Measurements from ENCODE around the gene PKIB. TPM values are rescaled to one million over a fixed set of nuclear protein-coding genes. Genes with fewer than 3 reads are reported as not detected.
"Not testable (repeated sequence)": the region's sequence is repeated elsewhere in the genome, so short reads cannot be mapped to it uniquely, and the experiment has no call there.

PKIB gene
- total RNA-seq, 1 donor from 2014 or later, result 2.1 TPM

- no peak for ATAC-seq
Measured at GRCh38 chr6:122620428-122620827, 10.2 kb downstream of the PKIB start.

GRCh38 chr6:122620902-122621301 lies 10.7 kb downstream of the PKIB start:
- no peak for DNase-seq (ENCODE audit: low spot score)

More at GRCh38 chr6:122620428-122620827, 10.2 kb downstream of the PKIB start:
- no peak for DNase-seq (ENCODE audit: low spot score)

GRCh38 chr6:122621638-122622037 lies 11.4 kb downstream of the PKIB start:
- no peak for DNase-seq (ENCODE audit: low spot score)
- ATAC-seq, result no peak

More at GRCh38 chr6:122620902-122621301, 10.7 kb downstream of the PKIB start:
- no peak for ATAC-seq

- ATAC-seq (no peak), DNase-seq (ENCODE audit: low spot score) (peak; percentile 42)
Measured at GRCh38 chr6:122622479-122622878, 12.3 kb downstream of the PKIB start.

- DNase-seq (ENCODE audit: low spot score) (no peak), ATAC-seq (no peak)
Measured at GRCh38 chr6:122623279-122623678, 13.1 kb downstream of the PKIB start.

GRCh38 chr6:122624853-122625252 lies 14.6 kb downstream of the PKIB start:
- no peak for DNase-seq (ENCODE audit: low spot score)
- ATAC-seq, result no peak

- DNase-seq (ENCODE audit: low spot score), result no peak
- ATAC-seq, result no peak
Measured at GRCh38 chr6:122628714-122629113, 18.5 kb downstream of the PKIB start.

GRCh38 chr6:122631571-122632249 lies 21.5 kb downstream of the PKIB start:
- ATAC-seq (no peak), DNase-seq (ENCODE audit: low spot score) (no peak)

- ATAC-seq (no peak), DNase-seq (ENCODE audit: low spot score) (no peak)
Measured at GRCh38 chr6:122640366-122640765, 30.2 kb downstream of the PKIB start.

- ATAC-seq, result no peak
- DNase-seq (ENCODE audit: low spot score), result no peak
Measured at GRCh38 chr6:122641819-122642218, 31.6 kb downstream of the PKIB start.

GRCh38 chr6:122642604-122643003 lies 32.4 kb downstream of the PKIB start:
- ATAC-seq; DNase-seq (ENCODE audit: low spot score): not testable (repeated sequence)

GRCh38 chr6:122645256-122645655 lies 35.1 kb downstream of the PKIB start:
- ATAC-seq (no peak), DNase-seq (ENCODE audit: low spot score) (no peak)

GRCh38 chr6:122647765-122648164 lies 37.6 kb downstream of the PKIB start:
- DNase-seq (ENCODE audit: low spot score) (no peak), ATAC-seq (no peak)

GRCh38 chr6:122648726-122649125 lies 38.5 kb downstream of the PKIB start:
- DNase-seq (ENCODE audit: low spot score) (no peak), ATAC-seq (no peak)

- ATAC-seq (no peak), DNase-seq (ENCODE audit: low spot score) (no peak)
Measured at GRCh38 chr6:122649701-122650100, 39.5 kb downstream of the PKIB start.

GRCh38 chr6:122650403-122650802 lies 40.2 kb downstream of the PKIB start:
- ATAC-seq (no peak), DNase-seq (ENCODE audit: low spot score) (no peak)

- ATAC-seq (no peak), DNase-seq (ENCODE audit: low spot score) (no peak)
Measured at GRCh38 chr6:122651031-122651430, 40.8 kb downstream of the PKIB start.

GRCh38 chr6:122651604-122652003 lies 41.4 kb downstream of the PKIB start:
- no peak for DNase-seq (ENCODE audit: low spot score)

GRCh38 chr6:122652431-122652830 lies 42.2 kb downstream of the PKIB start:
- DNase-seq (ENCODE audit: low spot score), result no peak

More at GRCh38 chr6:122651604-122652003, 41.4 kb downstream of the PKIB start:
- no peak for ATAC-seq

GRCh38 chr6:122653094-122653493 lies 42.9 kb downstream of the PKIB start:
- DNase-seq (ENCODE audit: low spot score) (no peak), ATAC-seq (no peak)

More at GRCh38 chr6:122652431-122652830, 42.2 kb downstream of the PKIB start:
- ATAC-seq, result no peak

GRCh38 chr6:122654012-122654411 lies 43.8 kb downstream of the PKIB start:
- ATAC-seq (no peak), DNase-seq (ENCODE audit: low spot score) (no peak)

- DNase-seq (ENCODE audit: low spot score) (no peak), ATAC-seq (no peak)
Measured at GRCh38 chr6:122657601-122658000, 47.4 kb downstream of the PKIB start.

GRCh38 chr6:122660296-122660695 lies 50.1 kb downstream of the PKIB start:
- DNase-seq (ENCODE audit: low spot score) (no peak), ATAC-seq (no peak)

All from left lobe of liver (tissue), 2 donors.